Neural cell (in vitro differentiated cells): ENCODE results near the gene SOS1. TPM values are rescaled to one million over a fixed set of nuclear protein-coding genes. Genes with fewer than 3 reads are reported as not detected.

Experiments used
- H2AFZ ChIP-seq: fragments of 200-600, 300-800 bp; sonication (generic), shearing (Covaris generic); 2 replicates; pipeline ENCODE4 v1.6.0; 2014; ENCODE audit warnings: low read depth, mild to moderate bottlenecking, antibody characterized with exemption, low read length, moderate library complexity
- H3F3A ChIP-seq: fragments of 200-600 bp; shearing (Covaris generic); 2 replicates; pipeline ENCODE4 v1.6.1; 2016; ENCODE audit warnings: mild to moderate bottlenecking, moderate library complexity, mixed read lengths, antibody characterized with exemption, low read length; ENCODE audit not compliant: insufficient read depth, poor library complexity, severe bottlenecking
- H3K27ac ChIP-seq: fragments of 200-600, 300-800 bp; sonication (generic), shearing (Covaris generic); 2 replicates; pipeline ENCODE4 v1.5.1; 2014; ENCODE audit warnings: mild to moderate bottlenecking, low read length, moderate library complexity
- H3K27me3 ChIP-seq: fragments of 300-800, 200-600 bp; sonication (generic), shearing (Covaris generic); 2 replicates; pipeline ENCODE4 v1.6.0; 2014; ENCODE audit warnings: mild to moderate bottlenecking, low read depth, low read length, moderate library complexity; ENCODE audit not compliant: insufficient read depth
- H3K36me3 ChIP-seq: fragments of 300-800, 200-600 bp; sonication (generic), shearing (Covaris generic); 2 replicates; pipeline ENCODE4 v1.5.1; 2014; ENCODE audit warnings: mild to moderate bottlenecking, antibody characterized with exemption, low read length, moderate library complexity; ENCODE audit not compliant: insufficient read depth
- H3K4me2 ChIP-seq: fragments of 300-800, 200-600 bp; sonication (generic), shearing (Covaris generic); 2 replicates; pipeline ENCODE4 v1.6.0; 2014; ENCODE audit warnings: mild to moderate bottlenecking, low read length
- H3K4me3 ChIP-seq: fragments of 300-800, 200-600 bp; sonication (generic), shearing (Covaris generic); 2 replicates; pipeline ENCODE4 v1.5.1; 2014; ENCODE audit warnings: mild to moderate bottlenecking, low read length, moderate library complexity
- H3K79me2 ChIP-seq: fragments of 200-600 bp; shearing (Covaris generic); replicated peaks from 2 replicates; pipeline ENCODE4 v1.6.0; 2014; ENCODE audit warnings: mild to moderate bottlenecking, low read length, moderate library complexity; ENCODE audit not compliant: insufficient read depth
- H3K9ac ChIP-seq: fragments of 300-800, 200-600 bp; sonication (generic), shearing (Covaris generic); 2 replicates; pipeline ENCODE4 v1.6.1; 2016; ENCODE audit warnings: mild to moderate bottlenecking, low read length, mixed read lengths
- H3K9me2 ChIP-seq: fragments of 200-600 bp; shearing (Covaris generic); 2 replicates; pipeline ENCODE4 v1.6.1; 2016; ENCODE audit warnings: mild to moderate bottlenecking, low read length, mixed read lengths; ENCODE audit not compliant: insufficient read depth
- H3K9me3 ChIP-seq: fragments of 200-600, 300-800 bp; sonication (generic), shearing (Covaris generic); 2 replicates; pipeline ENCODE4 v1.6.1; 2016; ENCODE audit warnings: mild to moderate bottlenecking, mixed run types, low read length, moderate library complexity, mixed read lengths
- H4K20me1 ChIP-seq: fragments of 200-600 bp; shearing (Covaris generic); 2 replicates; pipeline ENCODE4 v1.6.1; 2016; ENCODE audit warnings: mild to moderate bottlenecking, mixed run types; ENCODE audit not compliant: insufficient read depth
- EP300 ChIP-seq: fragments of 450-650 bp; conservative IDR thresholded peaks from 2 replicates; pipeline ENCODE4 v1.6.1; 2014; ENCODE audit warnings: antibody characterized with exemption, mild to moderate bottlenecking, moderate library complexity; ENCODE audit not compliant: poor library complexity, severe bottlenecking
- EZH2 ChIP-seq: fragments of 200-600, 300-800 bp; shearing (Covaris generic), sonication (generic); IDR thresholded peaks from 2 replicates; pipeline ENCODE4 v1.6.1; 2014; ENCODE audit warnings: antibody characterized with exemption, low read length, borderline replicate concordance, mild to moderate bottlenecking; ENCODE audit not compliant: insufficient read depth, poor library complexity, severe bottlenecking
- MXI1 ChIP-seq: fragments of 450-650 bp; conservative IDR thresholded peaks from 2 replicates; pipeline ENCODE4 v1.6.1; 2014; ENCODE audit warnings: antibody characterized with exemption, mild to moderate bottlenecking; ENCODE audit not compliant: poor library complexity, severe bottlenecking
- POLR2AphosphoS5 ChIP-seq: IDR thresholded peaks from 2 replicates; pipeline ENCODE4 v1.6.1; 2012
- RAD21 ChIP-seq: fragments of 450-650 bp; conservative IDR thresholded peaks from 2 replicates; pipeline ENCODE4 v1.6.1; 2014; ENCODE audit warnings: antibody characterized with exemption, mild to moderate bottlenecking, moderate library complexity
- SMC3 ChIP-seq: fragments of 450-650 bp; conservative IDR thresholded peaks from 2 replicates; pipeline ENCODE4 v1.6.1; 2014; ENCODE audit warnings: antibody characterized with exemption, mild to moderate bottlenecking, moderate library complexity; ENCODE audit not compliant: poor library complexity
- TAF1 ChIP-seq: IDR thresholded peaks from 2 replicates; pipeline ENCODE4 v1.6.1; 2012; ENCODE audit warnings: low read depth
- polyA plus RNA-seq: library from polyadenylated mRNA; depleted of rRNA; stranded (reverse); fragments of >200 nt; gene quantifications from 2 replicates; pipeline ENCODE4 v1.2.3, GENCODE V29; 2014
- TF ChIP-seq, protein P1 (sequence below): IDR thresholded peaks from 2 replicates; pipeline ENCODE4 v1.6.1; 2012; ENCODE audit warnings: borderline replicate concordance
- TF ChIP-seq, protein P2 (sequence below): fragments of 450-650 bp; IDR thresholded peaks from 2 replicates; pipeline ENCODE4 v1.5.1; 2014; ENCODE audit warnings: antibody characterized with exemption, mild to moderate bottlenecking, moderate library complexity; ENCODE audit not compliant: poor library complexity, severe bottlenecking

Gene SOS1
- polyA plus RNA-seq, 1 donor from 2014 or later, result 19.0 TPM

DNA sequence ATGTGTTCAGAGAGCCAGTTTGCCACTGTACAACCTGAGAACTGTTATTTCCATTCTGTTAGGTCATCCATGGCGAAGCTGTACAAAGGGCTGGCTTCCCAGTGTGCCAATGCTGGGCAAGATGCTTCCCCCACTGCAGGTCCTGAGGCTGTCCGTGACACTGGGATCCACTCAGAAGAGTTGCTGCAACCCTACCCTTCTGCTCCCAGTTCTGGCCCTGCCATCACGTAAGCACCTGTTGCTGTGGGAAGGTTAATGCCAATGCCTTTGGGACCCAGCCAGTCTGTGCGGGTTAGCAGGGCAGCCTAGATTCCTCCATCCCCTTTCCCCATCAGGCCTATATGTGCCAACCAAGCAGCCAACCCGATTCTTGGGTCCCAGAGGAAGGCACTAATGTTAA is 162.9 kb downstream of the SOS1 start:
- no peak overlapping the region for H3K4me3 ChIP-seq
- no peak for TF ChIP-seq TAF1
- no peak for TF ChIP-seq POLR2AphosphoS5
- TF ChIP-seq EZH2, result no peak
- no peaks in the 10 kb centered on the region for H3F3A ChIP-seq
- no peak overlapping the region for H3K9ac ChIP-seq
- no peaks in the 10 kb centered on the region for H3K36me3 ChIP-seq
- H3K4me2 ChIP-seq, result no peak overlapping the region
- no peaks in the 10 kb centered on the region for H3K27me3 ChIP-seq
- H3K27ac ChIP-seq, result no peak overlapping the region
- H4K20me1 ChIP-seq, result no peaks in the 10 kb centered on the region
- no peaks in the 10 kb centered on the region for H3K79me2 ChIP-seq
- H3K9me3 ChIP-seq, result no peaks in the 10 kb centered on the region
- H2AFZ ChIP-seq, result no peak overlapping the region
- H3K9me2 ChIP-seq, result no peaks in the 10 kb centered on the region

DNA sequence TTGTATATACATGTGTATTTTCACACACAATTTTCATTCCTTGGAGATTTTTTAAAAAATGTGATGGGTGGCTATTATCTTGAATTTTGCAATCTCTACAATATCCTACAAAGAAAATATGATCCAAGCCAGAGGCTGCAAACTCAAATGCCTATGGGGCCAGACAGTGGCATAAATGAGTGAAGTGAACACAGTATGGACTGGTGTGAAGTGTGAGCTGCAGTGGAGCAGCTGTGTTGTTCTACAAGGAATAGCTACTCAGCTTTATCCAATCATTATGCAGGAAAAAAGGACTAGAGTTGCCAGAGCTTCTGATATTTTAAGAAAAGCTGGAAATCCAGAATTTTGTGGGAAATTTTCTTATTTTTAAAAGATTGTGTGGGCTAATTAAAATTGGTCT is 169.1 kb downstream of the SOS1 start:
- Histone ChIP-seq H3K4me2 (no peak overlapping the region), H4K20me1 (no peaks in the 10 kb centered on the region), H3K79me2 (no peaks in the 10 kb centered on the region), H3F3A (no peaks in the 10 kb centered on the region), H3K27ac (no peak overlapping the region), H3K27me3 (no peaks in the 10 kb centered on the region), H3K4me3 (no peak overlapping the region), H3K9ac (no peak overlapping the region), H3K9me3 (no peaks in the 10 kb centered on the region), H3K36me3 (no peaks in the 10 kb centered on the region), H2AFZ (no peak overlapping the region), H3K9me2 (no peaks in the 10 kb centered on the region)
- TF ChIP-seq EP300 (no peak), MXI1 (no peak), SMC3 (no peak), TAF1 (no peak), RAD21 (no peak), POLR2AphosphoS5 (no peak), EZH2 (no peak)
- TF ChIP-seq, protein P1, sequence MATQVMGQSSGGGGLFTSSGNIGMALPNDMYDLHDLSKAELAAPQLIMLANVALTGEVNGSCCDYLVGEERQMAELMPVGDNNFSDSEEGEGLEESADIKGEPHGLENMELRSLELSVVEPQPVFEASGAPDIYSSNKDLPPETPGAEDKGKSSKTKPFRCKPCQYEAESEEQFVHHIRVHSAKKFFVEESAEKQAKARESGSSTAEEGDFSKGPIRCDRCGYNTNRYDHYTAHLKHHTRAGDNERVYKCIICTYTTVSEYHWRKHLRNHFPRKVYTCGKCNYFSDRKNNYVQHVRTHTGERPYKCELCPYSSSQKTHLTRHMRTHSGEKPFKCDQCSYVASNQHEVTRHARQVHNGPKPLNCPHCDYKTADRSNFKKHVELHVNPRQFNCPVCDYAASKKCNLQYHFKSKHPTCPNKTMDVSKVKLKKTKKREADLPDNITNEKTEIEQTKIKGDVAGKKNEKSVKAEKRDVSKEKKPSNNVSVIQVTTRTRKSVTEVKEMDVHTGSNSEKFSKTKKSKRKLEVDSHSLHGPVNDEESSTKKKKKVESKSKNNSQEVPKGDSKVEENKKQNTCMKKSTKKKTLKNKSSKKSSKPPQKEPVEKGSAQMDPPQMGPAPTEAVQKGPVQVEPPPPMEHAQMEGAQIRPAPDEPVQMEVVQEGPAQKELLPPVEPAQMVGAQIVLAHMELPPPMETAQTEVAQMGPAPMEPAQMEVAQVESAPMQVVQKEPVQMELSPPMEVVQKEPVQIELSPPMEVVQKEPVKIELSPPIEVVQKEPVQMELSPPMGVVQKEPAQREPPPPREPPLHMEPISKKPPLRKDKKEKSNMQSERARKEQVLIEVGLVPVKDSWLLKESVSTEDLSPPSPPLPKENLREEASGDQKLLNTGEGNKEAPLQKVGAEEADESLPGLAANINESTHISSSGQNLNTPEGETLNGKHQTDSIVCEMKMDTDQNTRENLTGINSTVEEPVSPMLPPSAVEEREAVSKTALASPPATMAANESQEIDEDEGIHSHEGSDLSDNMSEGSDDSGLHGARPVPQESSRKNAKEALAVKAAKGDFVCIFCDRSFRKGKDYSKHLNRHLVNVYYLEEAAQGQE, result no peak
- TF ChIP-seq, protein P2, sequence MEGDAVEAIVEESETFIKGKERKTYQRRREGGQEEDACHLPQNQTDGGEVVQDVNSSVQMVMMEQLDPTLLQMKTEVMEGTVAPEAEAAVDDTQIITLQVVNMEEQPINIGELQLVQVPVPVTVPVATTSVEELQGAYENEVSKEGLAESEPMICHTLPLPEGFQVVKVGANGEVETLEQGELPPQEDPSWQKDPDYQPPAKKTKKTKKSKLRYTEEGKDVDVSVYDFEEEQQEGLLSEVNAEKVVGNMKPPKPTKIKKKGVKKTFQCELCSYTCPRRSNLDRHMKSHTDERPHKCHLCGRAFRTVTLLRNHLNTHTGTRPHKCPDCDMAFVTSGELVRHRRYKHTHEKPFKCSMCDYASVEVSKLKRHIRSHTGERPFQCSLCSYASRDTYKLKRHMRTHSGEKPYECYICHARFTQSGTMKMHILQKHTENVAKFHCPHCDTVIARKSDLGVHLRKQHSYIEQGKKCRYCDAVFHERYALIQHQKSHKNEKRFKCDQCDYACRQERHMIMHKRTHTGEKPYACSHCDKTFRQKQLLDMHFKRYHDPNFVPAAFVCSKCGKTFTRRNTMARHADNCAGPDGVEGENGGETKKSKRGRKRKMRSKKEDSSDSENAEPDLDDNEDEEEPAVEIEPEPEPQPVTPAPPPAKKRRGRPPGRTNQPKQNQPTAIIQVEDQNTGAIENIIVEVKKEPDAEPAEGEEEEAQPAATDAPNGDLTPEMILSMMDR, result no peak

DNA sequence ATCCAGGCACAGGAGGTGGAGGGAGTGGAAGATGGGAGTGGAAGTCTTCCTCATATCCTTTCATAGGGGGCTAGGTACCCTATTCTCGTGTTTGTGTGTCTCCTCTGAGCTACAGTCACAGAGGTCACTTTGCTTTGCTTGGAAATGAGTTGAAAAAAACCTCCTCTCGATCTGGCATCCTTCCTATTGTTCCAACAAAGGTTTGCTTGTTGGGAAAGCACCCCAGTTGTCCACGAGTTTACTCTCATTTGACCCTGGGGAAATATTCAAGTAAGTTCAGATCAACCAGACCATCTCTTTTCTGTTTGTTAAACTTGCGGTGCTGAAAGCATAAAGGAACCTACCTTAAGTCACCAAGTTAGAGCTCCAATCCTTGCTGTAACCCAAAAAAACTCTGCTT is 171.9 kb downstream of the SOS1 start:
- Histone ChIP-seq H3K9me3 (no peaks in the 10 kb centered on the region), H3F3A (no peaks in the 10 kb centered on the region), H3K27ac (no peak overlapping the region), H3K79me2 (no peaks in the 10 kb centered on the region), H3K27me3 (no peaks in the 10 kb centered on the region), H3K4me3 (no peak overlapping the region), H3K9ac (no peak overlapping the region), H3K4me2 (no peak overlapping the region), H3K36me3 (no peaks in the 10 kb centered on the region), H2AFZ (no peak overlapping the region), H3K9me2 (no peaks in the 10 kb centered on the region), H4K20me1 (no peaks in the 10 kb centered on the region)
- no peak for TF ChIP-seq EP300
- TF ChIP-seq POLR2AphosphoS5, result no peak
- no peak for TF ChIP-seq EZH2
- TF ChIP-seq, protein P1, result no peak
- no peak for TF ChIP-seq TAF1
- TF ChIP-seq MXI1, result no peak
- no peak for TF ChIP-seq SMC3
- TF ChIP-seq, protein P2, result no peak
- TF ChIP-seq RAD21, result no peak
